ENCODE results near the gene GFPT2. TPM values are rescaled to one million over a fixed set of nuclear protein-coding genes. Genes with fewer than 3 reads are reported as not detected.
A peak's percentile ranks its signal among the peaks of the same experiment; 100 is the strongest.

The GFPT2 gene
- total and polyA plus RNA-seq, 5 donors: 2.3 to 25.6 (median 5.8) TPM

- Histone ChIP-seq H3K4me3 (ENCODE audit: low read length) (no peak overlapping the region), H3K4me1 (ENCODE audit: control insufficient read depth, insufficient read depth, low read length) (no peaks in the 10 kb centered on the region), H3K9me3 (ENCODE audit: control insufficient read depth, low read length) (no peaks in the 10 kb centered on the region), H3K27ac (ENCODE audit: low read length) (no peak overlapping the region), H3K27me3 (ENCODE audit: control insufficient read depth, insufficient read depth) (no peaks in the 10 kb centered on the region)
- ATAC-seq: peak in 1 of 2 donors; percentile 24
- peak in 1 of 3 donors; percentile 35 for DNase-seq
- WGBS: 90% methylated on average over 23 of the region's 23 CpGs
- intact Hi-C loops (cut with DNase I): no loop called here
Observed at GRCh38 chr5:180318456-180319089, 34.6 kb downstream of the GFPT2 start.

- peak in 1 of 3 donors; percentile 52 for DNase-seq
- Histone ChIP-seq H3K27ac (ENCODE audit: low read length) (no peak overlapping the region), H3K4me1 (ENCODE audit: control insufficient read depth, insufficient read depth, low read length) (no peaks in the 10 kb centered on the region), H3K4me3 (ENCODE audit: low read length) (no peak overlapping the region), H3K27me3 (ENCODE audit: control insufficient read depth, insufficient read depth) (no peaks in the 10 kb centered on the region), H3K9me3 (ENCODE audit: control insufficient read depth, low read length) (no peaks in the 10 kb centered on the region)
- WGBS: 94% methylated on average over 20 of the region's 20 CpGs
- intact Hi-C loops (cut with DNase I): no loop called here
- no peak for ATAC-seq
Observed at GRCh38 chr5:180316586-180316985, 36.5 kb downstream of the GFPT2 start.

GRCh38 chr5:180315762-180316212, 37.3 kb downstream of the GFPT2 start:
- no peak overlapping the region for H3K4me3 ChIP-seq (ENCODE audit: low read length)
- no peak overlapping the region for H3K27ac ChIP-seq (ENCODE audit: low read length)
- 69% methylated on average over 9 of the region's 9 CpGs for WGBS
- no peaks in the 10 kb centered on the region for H3K4me1 ChIP-seq (ENCODE audit: control insufficient read depth, insufficient read depth, low read length)
- peak; percentile 66 to 88 (median 86) for DNase-seq
- intact Hi-C loops (cut with DNase I): no loop called here
- no peaks in the 10 kb centered on the region for H3K9me3 ChIP-seq (ENCODE audit: control insufficient read depth, low read length)
- peak; percentile 61 to 65 for ATAC-seq
- no peaks in the 10 kb centered on the region for H3K27me3 ChIP-seq (ENCODE audit: control insufficient read depth, insufficient read depth)

GRCh38 chr5:180313677-180314505, 39.2 kb downstream of the GFPT2 start:
- H3K9me3 ChIP-seq (ENCODE audit: control insufficient read depth, low read length): no peaks in the 10 kb centered on the region
- no peak overlapping the region for H3K4me3 ChIP-seq (ENCODE audit: low read length)
- no peaks in the 10 kb centered on the region for H3K27me3 ChIP-seq (ENCODE audit: control insufficient read depth, insufficient read depth)
- WGBS: 71% methylated on average over 50 of the region's 50 CpGs
- no peak overlapping the region for H3K27ac ChIP-seq (ENCODE audit: low read length)
- H3K4me1 ChIP-seq (ENCODE audit: control insufficient read depth, insufficient read depth, low read length): no peaks in the 10 kb centered on the region
- intact Hi-C loops (cut with DNase I): no loop called here
- DNase-seq (peak in 2 of 3 donors; percentile 84 to 87), ATAC-seq (peak; percentile 29 to 65)

GRCh38 chr5:180311216-180311615, 41.9 kb downstream of the GFPT2 start:
- ATAC-seq (no peak), DNase-seq (peak in 1 of 3 donors; percentile 20)
- Histone ChIP-seq H3K4me1 (ENCODE audit: control insufficient read depth, insufficient read depth, low read length) (no peaks in the 10 kb centered on the region), H3K4me3 (ENCODE audit: low read length) (no peak overlapping the region), H3K27me3 (ENCODE audit: control insufficient read depth, insufficient read depth) (no peaks in the 10 kb centered on the region), H3K27ac (ENCODE audit: low read length) (no peak overlapping the region), H3K9me3 (ENCODE audit: control insufficient read depth, low read length) (no peaks in the 10 kb centered on the region)
- WGBS: 86% methylated on average over 11 of the region's 11 CpGs
- intact Hi-C loops (cut with DNase I): no loop called here

GRCh38 chr5:180306796-180307195, 46.3 kb downstream of the GFPT2 start:
- Histone ChIP-seq H3K9me3 (ENCODE audit: control insufficient read depth, low read length) (no peaks in the 10 kb centered on the region), H3K4me3 (ENCODE audit: low read length) (no peak overlapping the region), H3K27me3 (ENCODE audit: control insufficient read depth, insufficient read depth) (no peaks in the 10 kb centered on the region), H3K27ac (ENCODE audit: low read length) (no peak overlapping the region), H3K4me1 (ENCODE audit: control insufficient read depth, insufficient read depth, low read length) (no peaks in the 10 kb centered on the region)
- WGBS: 92% methylated on average over 8 of the region's 8 CpGs
- DNase-seq: no peak
- intact Hi-C loops (cut with DNase I): no loop called here
- ATAC-seq: peak in 1 of 2 donors; percentile 32

- Histone ChIP-seq H3K4me1 (ENCODE audit: control insufficient read depth, insufficient read depth, low read length) (no peaks in the 10 kb centered on the region), H3K27ac (ENCODE audit: low read length) (no peak overlapping the region), H3K27me3 (ENCODE audit: control insufficient read depth, insufficient read depth) (no peaks in the 10 kb centered on the region), H3K4me3 (ENCODE audit: low read length) (no peak overlapping the region), H3K9me3 (ENCODE audit: control insufficient read depth, low read length) (no peaks in the 10 kb centered on the region)
- DNase-seq (no peak), ATAC-seq (no peak)
- intact Hi-C loops (cut with DNase I): no loop called here
- 90% methylated on average over 12 of the region's 12 CpGs for WGBS
Observed at GRCh38 chr5:180305481-180305880, 47.7 kb downstream of the GFPT2 start.

GRCh38 chr5:180304431-180305375, 48.4 kb downstream of the GFPT2 start:
- intact Hi-C loops (cut with DNase I): no loop called here
- Histone ChIP-seq H3K9me3 (ENCODE audit: control insufficient read depth, low read length) (no peaks in the 10 kb centered on the region), H3K4me3 (ENCODE audit: low read length) (no peak overlapping the region), H3K27me3 (ENCODE audit: control insufficient read depth, insufficient read depth) (no peaks in the 10 kb centered on the region), H3K4me1 (ENCODE audit: control insufficient read depth, insufficient read depth, low read length) (no peaks in the 10 kb centered on the region), H3K27ac (ENCODE audit: low read length) (no peak overlapping the region)
- 81% methylated on average over 18 of the region's 18 CpGs for WGBS
- DNase-seq: no peak
- no peak for ATAC-seq

- no peak overlapping the region for H3K27ac ChIP-seq (ENCODE audit: low read length)
- H3K4me1 ChIP-seq (ENCODE audit: control insufficient read depth, insufficient read depth, low read length): no peaks in the 10 kb centered on the region
- intact Hi-C loops (cut with DNase I): no loop called here
- DNase-seq: no peak
- WGBS: 88% methylated on average over 4 of the region's 4 CpGs
- H3K27me3 ChIP-seq (ENCODE audit: control insufficient read depth, insufficient read depth): no peaks in the 10 kb centered on the region
- no peak for ATAC-seq
- H3K9me3 ChIP-seq (ENCODE audit: control insufficient read depth, low read length): no peaks in the 10 kb centered on the region
- H3K4me3 ChIP-seq (ENCODE audit: low read length): no peak overlapping the region
Observed at GRCh38 chr5:180304016-180304292, 49.2 kb downstream of the GFPT2 start.

GRCh38 chr5:180303226-180304015, 49.7 kb downstream of the GFPT2 start:
- ATAC-seq (no peak), DNase-seq (no peak)
- intact Hi-C loops (cut with DNase I): no loop called here
- Histone ChIP-seq H3K4me3 (ENCODE audit: low read length) (no peak overlapping the region), H3K4me1 (ENCODE audit: control insufficient read depth, insufficient read depth, low read length) (no peaks in the 10 kb centered on the region), H3K27ac (ENCODE audit: low read length) (no peak overlapping the region), H3K9me3 (ENCODE audit: control insufficient read depth, low read length) (no peaks in the 10 kb centered on the region), H3K27me3 (ENCODE audit: control insufficient read depth, insufficient read depth) (no peaks in the 10 kb centered on the region)
- 88% methylated on average over 17 of the region's 17 CpGs for WGBS

All from right cardiac atrium (tissue), 5 donors.